ENCODE data around the gene SOWAHD.

GRCh38 chrX:119753639-119754257, 4.6 kb upstream of the SOWAHD start:
- TF ChIP-seq CTCF (IDR thresholded peaks at IDR 0.05) (peak; percentile 63), EZH2 (IDR thresholded peaks at IDR 0.05; ENCODE audit: borderline replicate concordance, insufficient read depth, low read depth, low read length, poor library complexity, severe bottlenecking) (no peak)

Data from B cell (primary cell).